Stimulated activated CD8-positive, alpha-beta memory T cell treated with anti-CD3 and anti-CD28 coated beads, Interleukin-7, amount 100 ng/mL, for 4 hours (primary cell): Measurements from ENCODE around the gene FRAT1.
"Not testable (repeated sequence)": the region's sequence is repeated elsewhere in the genome, so short reads cannot be mapped to it uniquely, and the experiment has no call there.

Experiments
- DNase-seq, 2 donors: peaks; one replicate each; pipeline ENCODE4 v3.0.0-alpha.2; 2020; ENCODE audit warnings: low read depth in 2 of 2

The FRAT1 gene

DNA sequence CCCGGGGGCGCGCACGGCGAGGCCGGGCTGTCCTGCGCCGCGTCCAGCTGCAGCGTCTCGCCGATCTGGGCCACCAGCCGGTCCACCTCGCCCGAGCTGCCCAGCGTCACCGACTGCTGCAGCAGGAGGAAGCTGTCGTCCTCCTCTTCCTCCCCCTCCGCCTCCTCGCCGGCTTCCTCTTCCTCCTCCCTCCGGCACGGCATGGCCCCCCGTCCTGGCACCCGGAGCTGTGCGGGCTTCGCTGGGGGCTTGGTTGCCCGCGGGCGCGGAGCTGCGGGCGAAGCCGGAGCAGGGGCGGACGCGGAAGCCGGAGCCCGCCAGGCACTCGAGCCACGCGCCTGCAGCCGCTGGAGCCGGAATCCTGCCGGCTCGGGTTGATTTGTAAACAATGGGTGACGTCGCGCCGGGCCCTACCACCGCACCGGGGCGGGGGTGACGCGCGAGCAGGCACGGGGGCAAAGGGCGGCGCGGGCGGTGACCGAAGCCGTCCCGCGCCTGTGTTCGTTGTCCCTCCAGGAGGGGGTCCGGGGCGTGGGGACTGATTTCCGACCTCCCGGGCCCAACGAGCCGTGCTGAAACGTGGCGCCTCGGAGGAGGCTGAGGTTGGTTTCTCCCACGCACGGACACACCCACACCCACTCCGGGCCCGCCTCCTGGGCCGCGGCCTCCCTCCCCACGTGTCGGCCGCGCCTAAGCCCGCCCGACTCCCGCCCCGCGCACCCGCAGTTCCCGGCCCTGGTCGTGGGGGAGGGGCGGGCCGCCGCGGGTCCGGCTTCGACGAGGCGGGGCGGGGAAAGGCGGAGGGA, 15.5 kb downstream of the FRAT1 start, which contains the start of gene FRAT2:
Gene FRAT2 (minus strand): TSS at position 360 of the 806 bp plus-strand sequence. CDS start 157 bp downstream, at position 203.
- DNase-seq: peak; percentile 73 to 84

GRCh38 chr10:97335188-97335619, 16.1 kb downstream of the FRAT1 start:
- no peak for DNase-seq

DNA sequence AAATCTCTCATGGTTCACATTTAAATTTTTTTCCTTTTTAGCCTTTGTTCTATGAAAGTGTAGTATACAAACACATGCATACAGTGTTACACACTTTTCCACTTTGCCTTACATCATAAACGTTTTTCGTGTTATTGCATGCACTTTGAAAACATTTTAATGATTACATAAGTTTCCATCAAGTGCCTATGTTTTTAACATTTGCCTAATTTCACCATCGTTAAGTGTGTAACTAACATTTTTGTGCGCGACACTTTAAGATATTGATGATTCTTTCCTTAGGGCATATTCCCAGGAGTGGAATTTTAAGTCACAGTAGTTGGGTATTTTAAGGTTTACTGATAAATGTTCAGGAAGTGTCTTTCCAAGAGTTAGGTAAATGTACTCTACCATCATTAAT, 16.9 kb downstream of the FRAT1 start:
- no peak for DNase-seq

GRCh38 chr10:97336446-97336845, 17.4 kb downstream of the FRAT1 start:
- DNase-seq: no peak

GRCh38 chr10:97336942-97337831, 18.1 kb downstream of the FRAT1 start:
- no peak for DNase-seq

GRCh38 chr10:97338041-97338440, 19.0 kb downstream of the FRAT1 start:
- DNase-seq: no peak

- DNase-seq: no peak
These were observed 22.3 kb downstream of the FRAT1 start for GRCh38 chr10:97341416-97341815.

DNA sequence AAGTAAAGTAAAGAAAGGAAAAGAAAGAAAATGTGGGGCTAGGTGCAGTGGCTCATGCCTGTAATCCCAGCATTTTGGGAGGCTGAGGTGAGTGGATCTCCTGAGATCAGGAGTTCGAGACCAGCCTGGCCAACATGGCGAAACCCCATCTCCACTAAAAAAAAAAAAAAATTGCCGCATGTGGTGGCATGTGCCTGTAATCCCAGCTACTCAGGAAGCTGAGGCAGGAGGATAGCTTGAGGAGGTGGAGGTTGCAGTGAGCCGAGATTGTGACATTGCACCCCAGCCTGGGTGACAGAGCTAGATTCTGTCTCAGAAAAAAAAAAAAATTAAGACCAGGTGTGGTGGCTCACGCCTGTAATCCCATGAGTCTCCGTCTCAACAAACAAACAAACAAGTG, 24.6 kb downstream of the FRAT1 start:
- DNase-seq: not testable (repeated sequence)

DNA sequence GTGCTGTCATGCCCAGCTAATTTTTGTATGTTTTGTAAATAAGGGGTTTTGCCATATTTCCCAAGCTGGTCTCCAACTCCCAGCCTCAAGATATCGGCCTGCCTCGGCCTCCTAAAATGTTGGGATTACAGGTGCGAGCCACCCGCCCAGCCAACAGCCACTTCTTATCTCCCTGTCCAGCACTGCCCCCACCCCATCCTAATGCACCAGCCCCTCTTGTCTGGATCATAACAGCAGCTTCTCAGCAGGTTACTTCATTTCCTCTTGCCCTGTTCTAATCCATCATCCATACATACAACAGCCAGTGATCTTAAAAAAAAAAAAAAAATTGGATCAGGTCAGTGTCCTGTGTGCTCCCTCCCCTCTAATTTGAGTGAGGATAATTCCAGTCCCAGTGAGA, 28.2 kb downstream of the FRAT1 start:
- no peak for DNase-seq

GRCh38 chr10:97349752-97350513, 30.9 kb downstream of the FRAT1 start:
- no peak for DNase-seq

DNA sequence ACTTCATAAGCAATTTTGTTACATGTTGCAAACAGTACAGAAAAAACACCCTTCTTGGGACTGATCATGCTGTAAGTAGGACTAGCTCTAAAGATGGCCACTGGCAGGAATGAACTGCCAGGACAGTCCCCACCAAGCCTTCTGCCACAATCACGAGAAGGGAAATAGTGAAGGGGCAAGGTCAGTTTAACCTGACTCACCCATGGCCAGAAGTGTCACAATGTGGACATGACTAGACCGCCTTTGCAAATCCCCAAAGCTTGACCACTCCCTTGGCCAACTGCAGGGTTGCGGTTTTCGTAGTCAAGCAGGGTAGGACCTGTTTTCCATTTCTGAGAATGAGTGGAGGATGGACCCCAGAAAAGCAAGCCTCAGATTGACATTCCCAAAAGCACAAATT, 34.9 kb downstream of the FRAT1 start:
- no peak for DNase-seq

GRCh38 chr10:97355571-97355975, 36.5 kb downstream of the FRAT1 start:
- DNase-seq: no peak

- peak; percentile 12 to 24 for DNase-seq
These were observed 37.3 kb downstream of the FRAT1 start for GRCh38 chr10:97356318-97356914.

DNA sequence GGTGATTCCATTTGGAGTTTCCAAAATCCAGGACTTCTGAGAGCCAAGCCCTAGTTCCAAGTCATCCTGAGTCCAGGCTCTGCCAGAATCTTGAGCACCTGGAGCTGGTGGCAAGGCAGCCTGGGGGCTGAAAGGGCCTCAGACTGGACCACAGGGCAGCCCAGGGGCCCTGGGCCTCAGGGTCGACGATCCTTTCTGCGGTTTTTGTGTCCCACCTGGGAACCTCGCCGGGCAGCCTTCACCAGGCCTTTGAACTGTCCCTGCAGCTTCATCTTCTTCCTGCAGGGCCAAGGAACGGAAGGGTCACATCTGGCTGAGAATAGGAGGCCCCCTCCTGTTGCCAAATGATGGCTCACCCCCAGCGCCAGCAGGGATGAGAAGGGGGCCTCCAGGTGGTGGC, 37.8 kb downstream of the FRAT1 start:
- DNase-seq: no peak

DNA sequence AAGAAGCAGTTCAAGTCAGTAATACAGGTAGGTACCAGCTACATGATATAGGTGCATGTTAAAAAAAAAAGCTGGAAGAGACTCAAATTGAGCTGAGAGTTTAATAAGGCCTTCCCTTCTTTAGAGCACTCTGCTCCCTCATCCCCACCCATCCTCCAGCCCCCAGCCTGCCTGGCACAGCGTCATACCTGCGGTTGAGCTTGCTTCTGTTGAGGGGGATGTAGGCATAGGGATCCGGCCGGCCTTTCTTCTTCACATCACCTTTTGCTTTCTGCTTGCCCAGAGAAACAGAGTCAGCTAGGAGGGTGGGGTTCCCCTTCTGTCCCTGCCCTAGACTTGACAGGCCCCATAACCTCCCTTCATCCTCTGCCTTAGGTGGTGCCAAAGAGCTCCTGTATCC, 39.3 kb downstream of the FRAT1 start:
- no peak for DNase-seq

DNA sequence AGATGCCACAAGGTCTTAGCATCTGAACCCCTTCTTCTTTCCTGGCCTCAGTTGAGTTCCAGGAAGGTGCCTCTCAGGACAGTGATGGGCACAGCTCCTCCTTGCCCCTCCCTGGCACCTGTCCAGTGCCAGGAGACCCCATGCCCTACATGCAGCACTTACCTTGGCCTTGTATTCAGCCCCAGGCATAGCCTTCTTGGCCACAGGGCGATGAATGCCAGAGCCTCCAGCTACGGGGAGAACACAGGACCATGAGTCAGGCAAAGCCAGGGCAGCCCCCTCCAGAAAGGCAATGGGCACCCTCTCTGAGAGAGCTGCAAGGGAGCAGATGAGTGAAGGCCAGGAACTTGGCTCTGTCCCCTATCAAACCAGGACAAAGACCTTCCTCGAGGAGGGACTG, 39.7 kb downstream of the FRAT1 start:
- DNase-seq: no peak

DNA sequence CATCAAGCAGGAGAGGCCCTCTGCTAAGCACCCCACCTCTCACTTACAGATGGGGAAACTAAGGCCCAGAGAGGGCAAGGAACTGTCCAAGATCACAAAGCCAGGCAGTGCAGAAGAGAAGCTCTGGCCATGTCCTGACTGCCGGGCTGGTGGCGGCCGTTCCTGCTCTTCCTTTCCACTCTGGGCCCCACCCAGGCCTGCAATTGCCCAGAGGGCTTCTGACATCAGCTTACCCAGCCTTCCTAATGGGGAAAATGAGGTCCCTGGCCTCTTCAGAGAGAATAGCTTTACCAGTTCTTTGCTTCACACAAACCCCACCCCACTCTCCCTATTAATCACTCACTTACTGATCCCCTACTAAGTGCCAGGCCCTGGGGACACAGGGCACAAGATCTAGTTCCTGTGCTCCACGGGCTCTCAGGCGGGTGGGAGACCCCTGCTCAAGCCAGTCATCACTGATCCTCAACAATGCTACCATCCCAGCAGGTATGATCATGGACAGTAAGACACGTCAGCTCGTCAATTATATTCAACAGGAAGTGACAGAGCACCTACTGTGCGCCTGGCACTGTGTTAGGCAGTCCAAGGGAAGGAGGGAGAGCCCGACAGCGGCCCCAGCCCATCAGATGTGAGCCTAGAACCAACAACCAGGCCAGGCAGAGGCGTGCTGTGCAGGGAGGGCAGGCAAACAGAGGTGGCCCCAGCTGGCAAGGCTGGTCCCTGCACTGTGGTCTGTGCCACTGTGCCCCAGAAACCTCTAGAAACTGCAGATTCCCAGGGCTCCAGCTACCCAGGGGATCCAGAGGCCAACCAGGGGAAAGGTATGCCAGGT, 41.9 kb downstream of the FRAT1 start:
- no peak for DNase-seq

GRCh38 chr10:97361537-97361901, 42.4 kb downstream of the FRAT1 start:
- DNase-seq: no peak

GRCh38 chr10:97362310-97363033, 43.4 kb downstream of the FRAT1 start:
- DNase-seq: no peak

- DNase-seq: no peak
These were observed 44.0 kb downstream of the FRAT1 start for GRCh38 chr10:97363071-97363470.
